Measurements from ENCODE around the gene SUFU.

SUFU gene

DNA sequence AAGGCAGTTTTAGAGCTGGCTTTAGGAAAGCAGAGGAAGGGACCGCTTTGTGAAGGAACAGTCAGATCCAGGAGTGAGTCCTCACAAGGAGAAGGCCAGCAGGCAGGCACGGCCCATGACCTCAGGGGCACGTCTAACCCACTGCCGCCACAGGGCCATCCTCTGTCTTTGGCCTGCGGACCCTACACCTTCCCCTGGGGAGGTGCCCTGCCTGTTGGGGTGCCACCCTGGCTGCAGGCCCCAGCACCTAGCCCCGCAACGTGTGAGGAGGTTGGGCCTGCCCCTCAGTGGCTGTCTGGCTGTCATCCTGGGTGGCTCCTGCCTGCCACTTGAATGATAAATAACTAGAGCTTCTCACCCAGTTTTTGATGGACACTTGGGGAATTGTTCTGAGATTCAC lies 109.5 kb downstream of the SUFU start:
- Histone ChIP-seq H3K9me3 (no peaks in the 10 kb centered on the region), H3K27me3 (no peaks in the 10 kb centered on the region), H3K36me3 (no peaks in the 10 kb centered on the region; the same call in 1 of the 2 replicates), H3K4me1 (peaks cover 10% of the 10 kb centered on the region), H3K4me3 (ENCODE audit: low read depth, low read length) (no peak overlapping the region)
- TF ChIP-seq CTCF (IDR thresholded peaks at IDR 0.05; ENCODE audit: low read depth, low read length): no peak
- no peak for DNase-seq

DNA sequence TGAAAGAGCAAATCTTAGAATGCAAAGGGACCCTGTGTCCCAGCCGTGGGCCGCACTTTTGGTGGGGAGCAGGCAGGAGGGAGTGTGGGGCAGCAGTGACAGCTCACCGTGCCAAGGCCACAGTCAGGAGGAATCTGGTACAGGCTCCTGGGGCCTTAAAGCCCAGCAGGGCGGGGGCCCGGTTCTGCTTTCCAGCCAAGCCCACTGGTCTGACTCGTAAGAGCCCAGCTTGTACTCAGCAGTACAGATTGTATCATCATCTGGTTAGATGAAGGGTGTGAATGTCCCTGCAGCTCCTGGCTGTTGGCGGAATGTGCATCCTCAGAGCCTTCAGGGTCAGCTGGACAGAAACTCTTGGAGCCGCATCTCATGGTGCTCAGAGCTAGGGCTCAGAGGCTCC lies 110.0 kb downstream of the SUFU start:
- Histone ChIP-seq H3K9me3 (no peaks in the 10 kb centered on the region), H3K27me3 (no peaks in the 10 kb centered on the region), H3K4me1 (peaks cover 10% of the 10 kb centered on the region), H3K36me3 (no peaks in the 10 kb centered on the region; the same call in 1 of the 2 replicates), H3K4me3 (ENCODE audit: low read depth, low read length) (no peak overlapping the region)
- TF ChIP-seq CTCF (IDR thresholded peaks at IDR 0.05; ENCODE audit: low read depth, low read length): no peak
- DNase-seq: no peak

GRCh38 chr10:102614888-102615287 lies 111.1 kb downstream of the SUFU start:
- no peak for TF ChIP-seq CTCF (IDR thresholded peaks at IDR 0.05; ENCODE audit: low read depth, low read length)
- H3K4me1 ChIP-seq: peaks cover 17% of the 10 kb centered on the region

GRCh38 chr10:102615361-102615760 lies 111.6 kb downstream of the SUFU start:
- peak; percentile 66 for DNase-seq
- Histone ChIP-seq H3K4me1 (peaks cover 22% of the 10 kb centered on the region), H3K9me3 (no peaks in the 10 kb centered on the region), H3K27me3 (no peaks in the 10 kb centered on the region), H3K4me3 (ENCODE audit: low read depth, low read length) (no peak overlapping the region), H3K36me3 (no peaks in the 10 kb centered on the region; the same call in 1 of the 2 replicates)
- peak; percentile 66 for TF ChIP-seq CTCF (IDR thresholded peaks at IDR 0.05; ENCODE audit: low read depth, low read length)

More at GRCh38 chr10:102614888-102615287, 111.1 kb downstream of the SUFU start:
- DNase-seq: no peak
- no peak overlapping the region for H3K4me3 ChIP-seq (ENCODE audit: low read depth, low read length)
- H3K36me3 ChIP-seq: no peaks in the 10 kb centered on the region; the same call in 1 of the 2 replicates
- no peaks in the 10 kb centered on the region for H3K27me3 ChIP-seq
- H3K9me3 ChIP-seq: no peaks in the 10 kb centered on the region

DNA sequence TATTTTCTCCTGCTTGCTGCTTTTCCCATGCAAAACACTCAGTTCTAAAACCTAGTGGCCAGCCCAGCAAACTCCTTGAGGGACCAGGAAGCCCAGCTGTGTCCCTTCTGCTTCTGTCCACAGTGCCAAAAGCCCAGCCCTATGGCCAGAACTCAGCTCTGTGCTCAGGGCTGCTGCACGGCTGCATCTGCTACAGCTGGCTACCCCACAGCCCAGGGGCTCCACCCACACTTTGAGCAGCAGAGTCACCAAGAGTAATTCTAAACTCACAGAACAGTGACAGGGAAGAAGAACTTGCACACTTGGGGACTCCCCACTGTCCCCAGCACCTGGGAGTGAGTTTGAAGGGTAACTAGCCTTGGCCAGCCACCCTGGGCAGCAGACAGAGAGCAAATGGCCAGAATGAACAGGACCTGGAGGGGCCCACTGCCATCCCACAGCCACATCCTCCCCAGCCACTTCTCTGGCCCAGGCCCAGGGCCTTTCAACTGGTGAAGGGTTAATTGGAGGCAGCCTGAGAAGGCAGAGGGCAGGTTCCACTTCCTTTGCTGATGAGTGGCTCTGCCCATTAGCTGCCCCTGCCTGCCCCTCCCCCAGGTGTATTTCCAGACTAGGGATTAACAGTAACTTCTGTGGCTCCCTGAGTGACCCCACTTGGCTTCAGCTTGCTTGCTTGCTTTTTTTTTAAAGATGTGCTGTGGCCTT lies 112.4 kb downstream of the SUFU start:
- Histone ChIP-seq H3K9me3 (no peaks in the 10 kb centered on the region), H3K4me1 (peaks cover 30% of the 10 kb centered on the region), H3K4me3 (ENCODE audit: low read depth, low read length) (no peak overlapping the region), H3K27me3 (no peaks in the 10 kb centered on the region), H3K36me3 (no peaks in the 10 kb centered on the region; the same call in 1 of the 2 replicates)
- no peak for TF ChIP-seq CTCF (IDR thresholded peaks at IDR 0.05; ENCODE audit: low read depth, low read length)
- peak; percentile 27 for DNase-seq

DNA sequence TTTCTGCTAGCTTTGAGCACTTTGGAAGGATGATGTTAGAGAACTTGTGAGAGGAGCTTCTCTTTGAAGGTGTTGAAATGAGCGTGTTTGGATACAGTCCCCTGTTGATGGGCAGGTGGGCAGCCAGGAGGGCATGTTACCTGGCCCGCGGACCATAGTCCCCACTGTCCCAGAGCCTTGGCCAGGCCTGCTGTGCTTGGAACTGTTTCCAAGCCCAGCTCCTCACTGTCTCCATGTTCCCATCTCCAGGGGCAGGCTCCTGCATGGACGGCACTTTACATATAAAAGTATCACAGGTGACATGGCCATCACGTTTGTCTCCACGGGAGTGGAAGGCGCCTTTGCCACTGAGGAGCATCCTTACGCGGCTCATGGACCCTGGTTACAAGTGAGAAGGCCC lies 113.3 kb downstream of the SUFU start:
- DNase-seq: no peak
- TF ChIP-seq CTCF (IDR thresholded peaks at IDR 0.05; ENCODE audit: low read depth, low read length): no peak
- H3K36me3 ChIP-seq: no peaks in the 10 kb centered on the region; the same call in 1 of the 2 replicates
- no peak overlapping the region for H3K4me3 ChIP-seq (ENCODE audit: low read depth, low read length)
- H3K4me1 ChIP-seq: peaks cover 37% of the 10 kb centered on the region
- no peaks in the 10 kb centered on the region for H3K27me3 ChIP-seq
- no peaks in the 10 kb centered on the region for H3K9me3 ChIP-seq

All from BE2C (cell line).